ENCODE data around the gene SIDT2.

DNA sequence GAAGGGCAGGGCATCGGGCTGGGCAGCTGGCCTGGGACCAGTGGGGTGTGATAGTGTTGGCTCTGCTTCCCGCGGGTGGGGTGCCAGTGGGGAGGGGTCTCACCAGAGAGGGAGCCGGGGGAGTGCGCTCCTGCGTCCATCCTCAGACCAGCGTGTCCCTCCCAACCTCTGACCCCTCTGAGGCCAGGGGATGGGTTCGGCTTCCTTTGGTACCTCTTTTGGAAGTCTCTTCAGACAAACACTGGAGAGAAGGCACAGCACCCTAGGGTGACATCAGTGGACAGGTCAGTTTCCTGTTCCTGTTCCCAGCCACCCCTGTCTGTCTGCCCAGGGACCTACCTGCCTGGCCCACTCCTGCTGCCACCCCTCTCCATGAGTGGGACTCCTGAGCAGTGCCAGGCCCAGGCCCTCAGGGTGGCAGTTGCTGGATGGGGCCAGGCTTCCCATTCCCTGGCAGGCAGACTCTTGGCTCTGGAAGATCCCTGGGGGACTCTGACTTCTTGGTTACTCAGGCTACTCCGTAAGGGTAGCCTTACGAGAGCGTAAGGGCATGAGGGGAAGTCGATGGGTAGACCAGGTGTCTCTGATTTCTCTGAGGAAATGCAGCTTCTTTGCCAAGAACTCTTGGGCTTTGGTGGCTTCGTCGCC lies 23.2 kb downstream of the SIDT2 start:
- TF ChIP-seq CTCF (IDR thresholded peaks at IDR 0.05): no peak
- TF ChIP-seq ZFX (IDR thresholded peaks at IDR 0.05; ENCODE audit: borderline replicate concordance): no peak
